ENCODE data around the gene NUDT2. TPM values are rescaled to one million over a fixed set of nuclear protein-coding genes. Genes with fewer than 3 reads are reported as not detected.

NUDT2 gene
- total RNA-seq, 1 experiment from 2014 or later: 14.4 TPM

DNA sequence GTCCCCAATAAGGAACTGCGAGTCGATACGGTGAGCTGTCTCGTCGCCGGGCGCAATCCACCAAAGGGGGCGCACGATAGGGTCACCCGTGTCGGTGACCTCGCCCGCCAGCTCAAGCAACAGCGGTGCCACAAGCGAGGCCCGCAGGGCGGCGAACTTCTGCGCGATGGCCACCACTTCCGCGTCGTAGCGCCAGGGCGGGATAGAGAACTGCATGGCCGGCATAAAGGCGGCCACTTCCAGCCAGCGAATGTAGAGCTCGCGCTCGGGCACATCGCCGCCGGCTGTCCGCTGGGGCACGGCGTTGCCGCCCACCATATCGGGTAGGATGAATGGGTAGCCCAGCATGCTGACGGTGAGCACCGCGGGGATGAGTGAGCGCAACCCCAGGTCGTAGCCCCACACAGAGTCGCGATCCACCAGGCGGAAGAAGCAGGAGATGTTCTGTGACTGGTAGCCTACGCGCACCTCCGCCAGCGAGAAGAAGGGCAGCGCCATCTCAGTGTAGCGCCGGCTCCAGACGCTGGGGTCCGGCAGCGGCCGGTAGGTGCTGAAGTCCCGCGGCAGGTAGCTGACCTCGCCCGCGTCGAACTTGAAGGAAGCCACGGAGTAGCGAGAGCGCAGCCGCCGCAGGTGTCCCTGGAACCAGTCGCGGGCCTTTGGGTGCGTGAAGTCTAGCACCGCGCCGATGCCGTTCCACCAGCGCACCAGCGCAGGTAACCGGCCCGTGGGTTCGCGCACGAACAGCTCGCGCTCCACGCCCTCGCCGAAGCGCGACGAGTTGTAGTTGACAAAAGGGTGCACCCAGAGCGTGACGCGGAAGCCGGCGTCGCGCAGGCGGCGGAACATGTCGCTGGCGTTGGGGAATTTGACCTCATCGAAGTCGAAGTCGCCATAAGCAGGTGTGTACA is 41.9 kb downstream of the NUDT2 start:
- H3K4me1 Mint-ChIP-seq (ENCODE audit: low read depth, unreplicated experiment): peaks cover 17% of the 10 kb centered on the region
- H3K9me3 ChIP-seq: peaks cover 9% of the 10 kb centered on the region; the same call in 1 of the 2 replicates
- peaks cover 18% of the 10 kb centered on the region for H3K4me1 ChIP-seq
- H3K4me3 Mint-ChIP-seq (ENCODE audit: unreplicated experiment): no peak overlapping the region
- peaks cover 5% of the 10 kb centered on the region for H3K9me3 Mint-ChIP-seq (ENCODE audit: unreplicated experiment)
- no peak overlapping the region for H3K4me3 ChIP-seq (ENCODE audit: low read depth, low read length)
- intact Hi-C loops (cut with micrococcal nuclease; ENCODE audit: unreplicated experiment): no loop called here
- CTCF ChIA-PET: no interaction called here
- H3K27ac Mint-ChIP-seq (ENCODE audit: unreplicated experiment): no peak overlapping the region
- H3K36me3 ChIP-seq (ENCODE audit: control insufficient read depth, insufficient read depth, low read length): peaks cover 13% of the 10 kb centered on the region
- no peak for TF ChIP-seq CTCF (IDR thresholded peaks at IDR 0.05; ENCODE audit: insufficient read depth in 1 of 2, low read depth in 1 of 2, low read length in 1 of 2, severe bottlenecking in 1 of 2, unreplicated experiment in 1 of 2)
- no peak for DNase-seq
- BruUV-seq (replicated peaks): no TSS peak
- POLR2A ChIA-PET: no interaction called here
- peaks cover 70% of the 10 kb centered on the region for H3K36me3 Mint-ChIP-seq (ENCODE audit: insufficient read depth, unreplicated experiment)
- no peaks in the 10 kb centered on the region for H3K27me3 Mint-ChIP-seq (ENCODE audit: insufficient read depth, unreplicated experiment)
- no peaks in the 10 kb centered on the region for H3K27me3 ChIP-seq (replicated peaks; ENCODE audit: control insufficient read depth, insufficient read depth, low read length)

DNA sequence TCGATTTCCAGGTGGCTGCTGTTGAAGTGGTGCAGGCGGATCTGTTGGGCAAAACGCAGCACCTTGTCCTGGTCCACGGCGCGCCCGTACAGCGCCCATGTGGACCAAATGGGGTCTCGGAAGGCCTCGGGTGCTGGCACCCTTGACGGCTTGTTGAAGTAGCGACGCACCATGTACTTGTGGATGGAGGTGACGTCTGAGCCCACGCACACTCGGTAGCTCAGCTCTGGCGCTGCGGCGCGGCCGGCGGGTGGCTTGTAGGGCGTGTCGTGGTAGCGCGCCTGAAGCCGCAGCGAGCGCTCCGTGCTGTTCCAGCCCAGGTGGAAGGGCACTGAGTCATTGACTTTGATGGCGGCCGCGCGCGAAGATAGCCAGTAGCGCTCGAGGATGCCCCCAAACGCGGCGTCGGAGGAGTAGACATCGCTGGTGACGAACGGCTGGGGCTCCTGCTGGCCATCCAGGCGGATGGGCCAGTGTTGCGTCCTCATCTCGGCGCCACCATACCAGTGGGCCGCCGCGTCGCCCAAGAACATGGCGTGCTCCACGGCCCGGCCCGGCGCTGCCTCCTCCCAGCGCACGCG is 42.6 kb downstream of the NUDT2 start:
- POLR2A ChIA-PET: no interaction called here
- Histone ChIP-seq H3K36me3 (ENCODE audit: control insufficient read depth, insufficient read depth, low read length) (peaks cover 13% of the 10 kb centered on the region), H3K27me3 (replicated peaks; ENCODE audit: control insufficient read depth, insufficient read depth, low read length) (no peaks in the 10 kb centered on the region), H3K4me1 (peaks cover 18% of the 10 kb centered on the region), H3K4me3 (ENCODE audit: low read depth, low read length) (no peak overlapping the region), H3K9me3 (peaks cover 9% of the 10 kb centered on the region; the same call in 1 of the 2 replicates)
- H3K27ac Mint-ChIP-seq (ENCODE audit: unreplicated experiment): no peak overlapping the region
- H3K9me3 Mint-ChIP-seq (ENCODE audit: unreplicated experiment): no peaks in the 10 kb centered on the region
- no peak for TF ChIP-seq CTCF (IDR thresholded peaks at IDR 0.05; ENCODE audit: insufficient read depth in 1 of 2, low read depth in 1 of 2, low read length in 1 of 2, severe bottlenecking in 1 of 2, unreplicated experiment in 1 of 2)
- no peak overlapping the region for H3K4me3 Mint-ChIP-seq (ENCODE audit: unreplicated experiment)
- BruUV-seq (replicated peaks): no TSS peak
- H3K4me1 Mint-ChIP-seq (ENCODE audit: low read depth, unreplicated experiment): peaks cover 17% of the 10 kb centered on the region
- intact Hi-C loops (cut with micrococcal nuclease; ENCODE audit: unreplicated experiment): no loop called here
- peaks cover 70% of the 10 kb centered on the region for H3K36me3 Mint-ChIP-seq (ENCODE audit: insufficient read depth, unreplicated experiment)
- CTCF ChIA-PET: no interaction called here
- no peaks in the 10 kb centered on the region for H3K27me3 Mint-ChIP-seq (ENCODE audit: insufficient read depth, unreplicated experiment)
- DNase-seq: no peak

DNA sequence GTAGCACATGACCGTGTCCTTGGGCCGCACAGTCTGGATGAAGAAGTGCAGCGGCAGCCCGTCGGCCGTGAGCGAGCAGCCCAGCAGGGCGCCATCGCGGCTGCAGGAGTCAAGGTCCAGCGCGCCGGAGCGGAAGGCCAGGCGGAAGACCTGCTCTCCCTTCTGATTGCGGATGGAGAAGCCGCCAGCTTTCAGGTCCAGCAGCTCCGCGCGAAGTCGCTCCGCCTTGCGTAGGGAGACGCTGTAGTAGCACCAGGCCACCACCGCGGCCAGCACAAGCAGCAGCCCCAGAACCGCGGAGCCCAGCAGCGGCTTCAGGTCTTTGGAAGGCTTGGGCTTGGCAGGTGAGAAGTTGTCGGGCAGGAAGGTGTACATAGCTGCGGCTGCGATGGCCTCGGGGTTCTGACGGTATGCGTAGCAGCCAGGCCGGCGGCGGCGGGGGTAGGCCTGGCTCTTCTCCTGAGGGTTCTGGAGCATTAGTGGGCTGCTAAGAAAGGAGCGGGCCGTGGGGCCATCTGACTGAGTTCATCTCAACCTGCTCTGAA is 43.2 kb downstream of the NUDT2 start:
- ChIA-PET POLR2A (no interaction called here), CTCF (no interaction called here)
- Mint-ChIP-seq H3K27ac (ENCODE audit: unreplicated experiment) (peak overlapping the region; percentile 60), H3K4me1 (ENCODE audit: low read depth, unreplicated experiment) (peaks cover 17% of the 10 kb centered on the region), H3K36me3 (ENCODE audit: insufficient read depth, unreplicated experiment) (peaks cover 66% of the 10 kb centered on the region), H3K27me3 (ENCODE audit: insufficient read depth, unreplicated experiment) (no peaks in the 10 kb centered on the region), H3K9me3 (ENCODE audit: unreplicated experiment) (no peaks in the 10 kb centered on the region), H3K4me3 (ENCODE audit: unreplicated experiment) (peak overlapping the region; percentile 16)
- DNase-seq: peak in 1 of 2 experiments; percentile 53
- BruUV-seq (replicated peaks): no TSS peak
- no peak for TF ChIP-seq CTCF (IDR thresholded peaks at IDR 0.05; ENCODE audit: insufficient read depth in 1 of 2, low read depth in 1 of 2, low read length in 1 of 2, severe bottlenecking in 1 of 2, unreplicated experiment in 1 of 2)
- Histone ChIP-seq H3K4me3 (ENCODE audit: low read depth, low read length) (no peak overlapping the region), H3K36me3 (ENCODE audit: control insufficient read depth, insufficient read depth, low read length) (peaks cover 13% of the 10 kb centered on the region), H3K9me3 (peaks cover 6% of the 10 kb centered on the region; the same call in 1 of the 2 replicates), H3K27me3 (replicated peaks; ENCODE audit: control insufficient read depth, insufficient read depth, low read length) (no peaks in the 10 kb centered on the region), H3K4me1 (peaks cover 18% of the 10 kb centered on the region)
- intact Hi-C loops (cut with micrococcal nuclease; ENCODE audit: unreplicated experiment): no loop called here
